NCI-H2196 (cell line): Measurements from ENCODE around the gene SEPTIN2.
"Not testable (repeated sequence)": the region's sequence is repeated elsewhere in the genome, so short reads cannot be mapped to it uniquely, and the experiment has no call there.

ENCODE experiments used
- DNase-seq: peaks from one replicate; lab custom pipeline; 2025; ENCODE audit not compliant: unreplicated experiment; lab: John Stamatoyannopoulos, UW

The SEPTIN2 gene

GRCh38 chr2:241315879-241316631, at the start of gene SEPTIN2:
Gene SEPTIN2, plus strand, starts transcription at chr2:241315925. Its CDS starts 8,308 bp downstream, at chr2:241324233.
- DNase-seq = peak; percentile 48

GRCh38 chr2:241267249-241268067, 48.3 kb upstream of the SEPTIN2 start:
- DNase-seq = no peak

DNA sequence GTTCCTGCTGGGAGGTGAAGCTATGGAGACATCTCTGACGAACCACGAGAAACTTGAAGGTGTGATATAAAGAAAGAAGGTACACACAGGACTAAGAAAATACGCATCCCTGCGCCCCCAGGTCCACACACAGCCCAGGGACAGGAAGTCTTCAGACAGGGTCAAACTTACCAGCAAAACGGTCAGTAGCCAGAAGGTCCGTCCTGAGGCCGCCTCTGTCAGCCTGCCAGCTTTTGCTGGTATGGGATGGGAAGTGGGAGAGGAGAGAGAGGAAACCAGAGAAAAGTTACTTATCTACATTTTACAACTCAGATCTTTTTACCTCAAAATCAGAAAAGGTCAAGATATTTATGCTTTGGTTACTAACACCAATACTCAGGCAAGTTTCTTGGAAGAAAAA, 47.4 kb upstream of the SEPTIN2 start:
- no peak for DNase-seq

- no peak for DNase-seq
Observed at GRCh38 chr2:241268716-241269445, 46.8 kb upstream of the SEPTIN2 start.

DNA sequence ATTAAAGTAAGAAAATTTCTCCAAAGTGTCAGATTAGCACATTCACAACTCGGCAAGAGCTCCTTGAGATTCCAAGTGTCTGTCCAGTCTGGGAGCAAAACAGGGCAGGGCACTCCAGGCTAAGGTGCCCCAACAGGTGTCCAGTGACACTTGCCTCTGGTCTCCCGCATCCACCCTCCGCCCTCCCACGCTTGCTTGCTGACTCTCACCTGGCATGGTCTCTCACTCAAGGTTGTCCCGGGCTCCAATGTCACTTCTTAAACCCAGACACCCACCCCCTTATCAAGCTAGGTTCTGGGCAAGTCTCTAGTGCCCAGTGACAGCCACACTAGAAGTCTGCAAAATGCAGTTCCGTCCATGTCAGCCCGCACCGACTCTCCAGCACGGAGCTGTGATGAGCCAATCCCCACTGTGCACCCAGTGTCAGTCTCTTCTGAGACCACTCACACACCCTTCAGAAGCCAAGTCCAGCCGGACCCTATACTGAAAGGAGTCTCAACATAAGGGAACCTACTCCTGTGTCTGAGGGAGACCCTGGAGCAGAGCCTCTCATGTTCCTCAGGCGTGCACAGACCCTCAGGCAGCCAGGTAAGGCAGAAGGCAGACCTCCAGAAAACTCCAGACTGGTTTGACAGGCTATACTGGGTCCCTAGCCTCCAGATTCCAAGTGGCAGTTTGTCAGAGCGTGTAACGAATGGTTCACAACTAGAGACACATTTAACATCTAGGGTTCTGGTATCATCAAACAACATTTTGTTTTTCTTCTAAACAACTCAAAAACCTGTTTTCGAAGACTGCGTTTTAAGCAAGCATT, 45.8 kb upstream of the SEPTIN2 start:
- no peak for DNase-seq

GRCh38 chr2:241270531-241270930, 45.2 kb upstream of the SEPTIN2 start:
- no peak for DNase-seq

DNA sequence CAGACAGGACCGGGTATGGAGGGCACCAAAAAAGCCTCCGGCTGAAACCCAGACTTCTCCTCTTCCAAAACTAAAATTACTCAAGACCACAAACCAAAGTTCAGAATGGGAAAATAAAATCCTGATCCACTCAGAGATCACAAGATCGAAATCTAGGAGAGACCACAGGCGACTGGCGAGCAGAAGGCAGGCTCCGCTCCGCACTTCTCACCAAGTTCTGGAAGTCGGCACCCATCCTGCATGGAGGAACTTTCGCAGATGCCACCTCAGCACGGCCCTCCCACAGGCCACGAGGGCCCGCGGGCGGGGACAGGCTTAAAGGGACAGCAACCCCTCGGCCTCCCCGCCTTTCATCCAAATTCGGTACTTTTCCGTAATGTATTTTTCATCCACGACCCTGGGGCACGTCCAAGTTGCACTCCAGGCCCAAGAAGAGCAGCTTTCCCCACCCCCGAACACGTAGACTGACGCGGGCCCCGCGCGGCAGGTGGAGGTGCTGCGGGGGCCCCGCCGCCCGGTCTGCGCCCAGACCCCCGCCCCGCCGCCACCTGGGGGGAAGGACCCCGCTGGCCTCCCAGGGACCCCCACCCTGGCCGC, 43.9 kb upstream of the SEPTIN2 start:
- peak; percentile 36 for DNase-seq

DNA sequence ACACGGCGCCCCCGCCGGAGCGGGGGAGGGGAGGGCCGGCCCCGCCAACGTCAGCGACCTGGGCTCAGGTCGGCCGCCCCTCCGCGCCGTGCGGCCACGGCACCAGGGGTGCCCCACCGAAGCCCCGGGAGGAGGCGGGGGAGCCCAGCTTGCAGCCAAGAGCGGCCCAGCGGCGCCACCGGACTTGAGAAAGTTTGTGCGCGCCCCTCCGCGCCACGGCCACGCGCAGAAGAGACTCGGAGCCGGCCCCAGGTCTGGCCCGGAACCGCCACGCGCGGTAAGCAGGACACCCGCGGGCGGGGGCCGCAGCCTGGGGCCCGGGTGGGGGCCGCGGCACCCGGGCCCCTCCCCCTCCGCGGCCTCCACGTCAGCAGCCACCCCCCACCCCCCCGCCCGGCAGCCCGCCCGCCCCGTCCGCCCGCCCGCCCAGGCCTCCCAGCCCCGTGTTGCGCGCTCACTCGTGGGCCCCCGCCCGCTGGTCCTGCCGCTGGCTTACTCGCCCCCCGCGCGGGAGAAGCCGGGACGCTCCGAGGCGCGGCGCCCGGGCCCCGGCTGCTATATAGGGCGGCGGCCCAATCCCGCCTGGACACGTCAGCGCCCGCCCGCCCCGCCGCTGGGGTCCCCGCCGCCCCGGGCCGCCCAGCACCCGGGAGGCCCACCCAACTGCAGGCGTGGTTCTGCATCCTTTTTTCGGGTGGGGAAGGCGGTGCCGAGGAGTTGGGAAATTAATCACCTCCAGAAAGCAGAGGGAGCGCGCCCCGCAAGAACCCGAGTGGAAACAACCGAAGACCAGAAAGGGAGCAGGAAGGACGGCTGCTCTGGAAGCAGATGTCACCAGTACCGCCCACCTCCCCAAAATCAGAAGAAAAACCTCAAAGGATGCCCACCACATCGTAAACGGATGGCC, 43.2 kb upstream of the SEPTIN2 start:
- peak; percentile 19 for DNase-seq

GRCh38 chr2:241273210-241274020, 42.3 kb upstream of the SEPTIN2 start:
- no peak for DNase-seq

- DNase-seq = no peak
Observed at GRCh38 chr2:241274127-241274526, 41.6 kb upstream of the SEPTIN2 start.

DNA sequence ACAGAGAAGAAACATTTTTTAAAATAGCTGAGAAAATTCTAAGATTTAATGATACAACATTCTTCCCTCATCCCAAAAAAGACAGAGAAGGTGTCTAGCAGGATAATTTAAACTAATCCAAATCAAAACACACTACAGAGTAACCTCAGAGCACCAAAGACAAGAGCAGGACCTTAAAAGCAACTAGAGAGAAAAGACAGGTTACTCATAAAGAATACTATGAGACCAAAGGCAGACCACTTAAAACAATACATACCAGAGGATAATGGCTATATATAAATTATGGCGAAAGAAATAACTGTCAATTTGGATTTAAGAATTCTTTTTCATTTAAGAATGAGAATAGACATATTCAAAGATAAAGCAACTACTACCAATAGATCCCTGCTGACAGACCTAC, 40.2 kb upstream of the SEPTIN2 start:
- no peak for DNase-seq

- DNase-seq = no peak
Observed at GRCh38 chr2:241275910-241276309, 39.8 kb upstream of the SEPTIN2 start.

- DNase-seq = not testable (repeated sequence)
Observed at GRCh38 chr2:241278306-241278705, 37.4 kb upstream of the SEPTIN2 start.

DNA sequence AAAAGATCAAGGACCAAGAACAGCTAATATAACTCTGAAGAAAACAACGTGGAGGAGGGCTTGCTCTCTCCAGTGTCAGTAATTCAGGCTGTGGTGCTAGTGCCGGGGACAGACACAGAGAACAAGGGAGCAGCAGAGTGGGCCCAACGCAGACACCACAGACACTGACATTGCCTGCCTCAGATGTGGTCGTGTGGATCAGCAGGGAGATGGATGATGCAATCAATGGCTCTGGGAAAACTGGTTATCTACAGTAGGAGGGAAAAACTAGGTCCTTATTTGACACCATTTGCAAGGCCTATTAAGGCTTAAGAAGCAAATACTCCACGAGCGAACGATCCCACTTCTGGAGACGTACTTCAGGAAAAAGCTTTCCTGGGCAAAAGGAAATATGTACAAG, 36.3 kb upstream of the SEPTIN2 start:
- DNase-seq = no peak

- no peak for DNase-seq
Observed at GRCh38 chr2:241279828-241280227, 35.9 kb upstream of the SEPTIN2 start.

- no peak for DNase-seq
Observed at GRCh38 chr2:241280291-241280690, 35.4 kb upstream of the SEPTIN2 start.

- no peak for DNase-seq
Observed at GRCh38 chr2:241282555-241282954, 33.2 kb upstream of the SEPTIN2 start.

- no peak for DNase-seq
Observed at GRCh38 chr2:241285596-241285995, 30.1 kb upstream of the SEPTIN2 start.
